K562 (cell line): Measurements from ENCODE around the gene INTS6L. TPM values are rescaled to one million over a fixed set of nuclear protein-coding genes. Genes with fewer than 3 reads are reported as not detected.

Experiments
- CCNT2 ChIP-seq: IDR thresholded peaks from 2 replicates; pipeline ENCODE4 v1.6.1; 2011; ENCODE audit warnings: borderline replicate concordance, low read depth, mild to moderate bottlenecking, moderate library complexity, mixed read lengths, low read length; ENCODE audit not compliant: insufficient read length; ENCODE audit errors: extremely low read depth
- ETV1 ChIP-seq: fragments of 450-650 bp; conservative IDR thresholded peaks from 2 replicates; pipeline ENCODE4 v1.6.1; 2016; ENCODE audit warnings: missing genetic modification characterization, control low read depth, low read depth, missing compliant biosample characterization
- HDAC2 ChIP-seq: fragments of 450-650 bp; IDR thresholded peaks from 2 replicates; pipeline ENCODE4 v1.6.1; 2016; ENCODE audit warnings: mild to moderate bottlenecking
- IRF2 ChIP-seq: sonication (generic); formaldehyde crosslinking; IDR thresholded peaks from 2 replicates; pipeline ENCODE4 v1.8.1; 2022; ENCODE audit warnings: mild to moderate bottlenecking, missing genetic modification reagents
- L3MBTL2 ChIP-seq: fragments of 450-650 bp; IDR thresholded peaks from 2 replicates; pipeline ENCODE4 v1.6.1; 2016; ENCODE audit warnings: mild to moderate bottlenecking, moderate library complexity
- MCM7 ChIP-seq, 2 experiments: fragments of 450-650 bp; IDR thresholded peaks; 2 replicates each; pipeline ENCODE4 v1.6.1; 2016 to 2018
- NFE2L1 ChIP-seq: fragments of 450-650 bp; IDR thresholded peaks from 2 replicates; pipeline ENCODE4 v1.6.1; 2016; ENCODE audit warnings: missing genetic modification characterization, low read depth, mild to moderate bottlenecking, missing compliant biosample characterization, moderate library complexity, borderline replicate concordance
- PHF21A ChIP-seq: fragments of 450-650 bp; IDR thresholded peaks from 2 replicates; pipeline ENCODE4 v1.6.1; 2017; ENCODE audit warnings: low read depth, borderline replicate concordance
- POLR2AphosphoS2 ChIP-seq: IDR thresholded peaks from 2 replicates; pipeline ENCODE4 v1.6.1; 2012; ENCODE audit warnings: low read length, improper control_type of control experiment
- RBBP5 ChIP-seq: fragments of 200-600 bp; sonication (generic); IDR thresholded peaks from 2 replicates; pipeline ENCODE4 v1.6.1; 2012; ENCODE audit warnings: borderline replicate concordance, mild to moderate bottlenecking, low read length, control low read depth, inconsistent platforms; ENCODE audit not compliant: insufficient read depth, poor library complexity, severe bottlenecking
- RBM34 ChIP-seq: fragments of 200-400 bp; formaldehyde crosslinking; IDR thresholded peaks from 2 replicates; pipeline ENCODE4 v1.6.1; 2018; ENCODE audit warnings: low read length, borderline replicate concordance; ENCODE audit not compliant: insufficient read depth
- SOX6 ChIP-seq: fragments of 450-650 bp; IDR thresholded peaks from 2 replicates; pipeline ENCODE4 v1.6.1; 2014; ENCODE audit warnings: mild to moderate bottlenecking
- STAT5B ChIP-seq: fragments of 250-450 bp; sonication (Bioruptor Pico); IDR thresholded peaks from 2 replicates; pipeline ENCODE4 v1.8.0; 2021; ENCODE audit warnings: mild to moderate bottlenecking, inconsistent platforms
- TAF1 ChIP-seq: IDR thresholded peaks from 2 replicates; pipeline ENCODE4 v1.6.1; 2011; ENCODE audit warnings: mild to moderate bottlenecking, low read length, moderate library complexity; ENCODE audit not compliant: insufficient read depth, control insufficient read depth, severe bottlenecking; ENCODE audit errors: extremely low read depth
- ZBTB12 ChIP-seq: fragments of 250-450 bp; sonication (Bioruptor Pico); IDR thresholded peaks from 2 replicates; pipeline ENCODE4 v1.4.0; 2020
- ZKSCAN1 ChIP-seq: fragments of 150-350 bp; IDR thresholded peaks from 2 replicates; pipeline ENCODE4 v1.6.1; 2016; ENCODE audit warnings: low read depth, low read length
- ZNF134 ChIP-seq: fragments of 250-450 bp; sonication (Bioruptor Pico); conservative IDR thresholded peaks from 2 replicates; pipeline ENCODE4 v1.4.0; 2020
- ZNF699 ChIP-seq: fragments of 250-450 bp; sonication (Bioruptor Pico); IDR thresholded peaks from 2 replicates; pipeline ENCODE4 v1.8.0; 2021; ENCODE audit warnings: mild to moderate bottlenecking, moderate library complexity; ENCODE audit not compliant: insufficient replicate concordance
- ZNF766 ChIP-seq: fragments of 200-800 bp; sonication (Bioruptor generic); conservative IDR thresholded peaks from 2 replicates; pipeline ENCODE4 v1.6.1; 2016; ENCODE audit warnings: missing genetic modification characterization, missing compliant biosample characterization
- ZNF780A ChIP-seq: fragments of 250-450 bp; sonication (Bioruptor Pico); IDR thresholded peaks from 2 replicates; pipeline ENCODE4 v1.5.0; 2021; ENCODE audit warnings: mild to moderate bottlenecking
- polyA plus RNA-seq, 8 experiments: library from polyadenylated mRNA; depleted of rRNA in 4 of 8; stranded (reverse) in 5 of 8; unstranded in 3 of 8; fragments of >200 nt; fragmentation: Nextera tagmentation in 2 of 8; fragmentation: Illumina TruSeq in 1 of 8; extraction: Ambion mirVana in 2 of 8; extraction: Trizol in 1 of 8; gene quantifications; 2 replicates each; pipeline versions ENCODE4 v1.2.1 to v1.2.3, GENCODE V29; 2011 to 2014; ENCODE audit warnings: inconsistent platforms in 1 of 8, missing spikeins in 1 of 8
- total RNA-seq, 7 experiments: library from RNA; depleted of rRNA in 6 of 7; stranded (reverse); fragments of >200 nt in 6 of 7; fragmentation: Illumina TruSeq in 2 of 7; extraction: Trizol in 2 of 7; gene quantifications; 2 replicates each; pipeline versions ENCODE4 v1.2.1 to v1.2.3, GENCODE V29; 2011 to 2021; ENCODE audit warnings: low replicate concordance in 1 of 7
- TF ChIP-seq, protein P1 (sequence below), 2 experiments: IDR thresholded peaks; 2 replicates each; pipeline ENCODE4 v1.6.1; 2011; ENCODE audit warnings: borderline replicate concordance in 1 of 2, control low read depth in 1 of 2, low read depth in 1 of 2, low read length in 1 of 2, mild to moderate bottlenecking in 1 of 2, mixed read lengths in 1 of 2, moderate library complexity in 1 of 2; ENCODE audit not compliant: insufficient read depth in 1 of 2, insufficient read length in 1 of 2, poor library complexity in 1 of 2, severe bottlenecking in 1 of 2; ENCODE audit errors: extremely low read depth in 1 of 2

INTS6L gene
- total and polyA plus RNA-seq, 9 of the 15 experiments (the other 6 are each of a cell fraction or from before 2014, with no cell fraction given), result 6.1 to 44.9 (median 21.9) TPM

DNA sequence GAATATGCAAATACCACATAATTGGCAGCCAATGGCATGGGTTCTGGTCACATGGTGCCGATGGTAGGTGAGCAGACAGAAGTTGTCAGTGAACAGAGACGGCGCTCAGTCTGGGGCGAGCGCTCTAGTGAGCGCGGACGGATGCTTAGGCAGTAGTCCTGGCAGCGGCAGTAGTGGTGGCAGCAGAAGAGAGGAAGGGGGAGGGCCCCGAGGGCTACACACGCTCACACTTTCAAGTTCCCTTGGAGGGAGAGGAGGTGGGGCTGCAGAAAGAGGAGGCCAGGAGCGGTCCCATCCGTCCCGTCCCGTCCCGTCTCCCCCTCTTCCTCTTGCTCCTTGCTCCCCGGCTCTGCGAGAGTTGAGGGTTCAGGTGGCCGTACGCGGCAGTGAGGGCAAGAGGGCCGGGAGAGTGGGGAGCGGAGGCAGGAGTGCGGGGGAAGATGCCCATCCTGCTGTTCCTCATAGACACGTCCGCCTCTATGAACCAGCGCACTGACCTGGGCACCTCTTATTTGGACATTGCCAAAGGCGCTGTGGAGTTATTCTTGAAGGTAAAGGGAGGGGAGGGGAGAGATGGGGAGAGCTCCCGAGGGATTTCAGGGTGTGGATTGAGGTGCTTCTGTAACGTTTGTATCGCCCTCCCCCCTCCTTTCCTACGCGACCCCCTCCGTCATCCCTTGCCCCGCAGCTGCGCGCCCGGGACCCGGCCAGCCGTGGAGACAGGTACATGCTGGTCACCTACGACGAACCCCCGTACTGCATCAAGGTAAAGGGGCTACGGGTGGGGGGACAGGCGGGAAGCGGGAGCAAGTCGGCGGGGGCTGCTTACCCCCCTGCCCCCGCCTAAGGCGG lies at the start of gene INTS6L (continued):
- TF ChIP-seq ZNF766 (CRISPR knock-in tag) (no peak), HDAC2 (no peak), ZNF780A (CRISPR knock-in tag) (no peak), POLR2AphosphoS2 (no peak), PHF21A (0 out of 2 replicates have a peak, but pooled peaks have one; percentile 40), L3MBTL2 (no peak), SOX6 (no peak), ZNF699 (CRISPR knock-in tag) (no peak), MCM7 (IDR thresholded peaks at IDR 0.05) (no peak), NFE2L1 (tag) (no peak), TAF1 (peak; percentile 96), ZNF134 (CRISPR knock-in tag) (no peak), STAT5B (CRISPR knock-in tag) (no peak), ETV1 (no peak), ZKSCAN1 (no peak), RBM34 (no peak), CCNT2 (no peak), IRF2 (CRISPR knock-in tag) (no peak), RBBP5 (no peak), ZBTB12 (CRISPR knock-in tag) (no peak)
- TF ChIP-seq, protein P1, sequence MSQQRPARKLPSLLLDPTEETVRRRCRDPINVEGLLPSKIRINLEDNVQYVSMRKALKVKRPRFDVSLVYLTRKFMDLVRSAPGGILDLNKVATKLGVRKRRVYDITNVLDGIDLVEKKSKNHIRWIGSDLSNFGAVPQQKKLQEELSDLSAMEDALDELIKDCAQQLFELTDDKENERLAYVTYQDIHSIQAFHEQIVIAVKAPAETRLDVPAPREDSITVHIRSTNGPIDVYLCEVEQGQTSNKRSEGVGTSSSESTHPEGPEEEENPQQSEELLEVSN (IDR thresholded peaks at IDR 0.05; ENCODE audit: borderline replicate concordance in 1 of 2, extremely low read depth in 1 of 2, insufficient read depth in 1 of 2, insufficient read length in 1 of 2, low read depth in 1 of 2, low read length in 1 of 2, poor library complexity in 1 of 2, severe bottlenecking in 1 of 2), result peak in 1 of 2 experiments; percentile 14
